ENCODE results near the gene POU6F2. TPM values are rescaled to one million over a fixed set of nuclear protein-coding genes. Genes with fewer than 3 reads are reported as not detected.

The POU6F2 gene
- total RNA-seq, 1 experiment from 2014 or later = not detected

GRCh38 chr7:39035156-39035555, 57.4 kb downstream of the POU6F2 start:
- no TSS peak for BruUV-seq (replicated peaks)
- DNase-seq (ENCODE audit: low read depth, low spot score) (no peak), ATAC-seq (no peak)
- CTCF ChIA-PET = no interaction called here
- H3K27ac ChIP-seq (ENCODE audit: low read length) = no peak overlapping the region
- H3K4me1 ChIP-seq (ENCODE audit: control insufficient read depth, insufficient read depth, low read length) = no peaks in the 10 kb centered on the region
- in situ Hi-C loops (cut with HindIII; ENCODE audit: low pct_unique_long_range_greater_than_20kb, low sequenced_read_pairs) (no loop called here), intact Hi-C loops (cut with micrococcal nuclease; ENCODE audit: unreplicated experiment) (no loop called here)
- POLR2A ChIA-PET = no interaction called here
- H3K4me3 ChIP-seq (ENCODE audit: low read depth in 2 of 2, low read length in 2 of 2) = no peak overlapping the region
- H3K36me3 ChIP-seq (ENCODE audit: control insufficient read depth, insufficient read depth, low read length) = no peaks in the 10 kb centered on the region
- H3K9me3 ChIP-seq (ENCODE audit: control insufficient read depth, insufficient read depth, low read depth, low read length) = no peaks in the 10 kb centered on the region
- peaks cover 3% of the 10 kb centered on the region for H3K27me3 ChIP-seq (ENCODE audit: control insufficient read depth, insufficient read depth, low read length)
- TF ChIP-seq TCF7L2 (IDR thresholded peaks at IDR 0.05; ENCODE audit: low read depth, low read length) (no peak), REST (IDR thresholded peaks at IDR 0.05; ENCODE audit: insufficient read depth in 1 of 2, low read depth in 2 of 2, low read length in 1 of 2) (no peak), SIN3A (IDR thresholded peaks at IDR 0.05; ENCODE audit: borderline replicate concordance, insufficient read depth, low read depth, low read length) (no peak), CTCF (IDR thresholded peaks at IDR 0.05) (no peak), POLR2AphosphoS5 (IDR thresholded peaks at IDR 0.05; ENCODE audit: low read depth, low read length) (no peak)

- BruUV-seq (replicated peaks) = no TSS peak
- Histone ChIP-seq H3K4me1 (ENCODE audit: control insufficient read depth, insufficient read depth, low read length) (no peaks in the 10 kb centered on the region), H3K27ac (ENCODE audit: low read length) (no peak overlapping the region), H3K4me3 (ENCODE audit: low read depth in 2 of 2, low read length in 2 of 2) (no peak overlapping the region), H3K36me3 (ENCODE audit: control insufficient read depth, insufficient read depth, low read length) (no peaks in the 10 kb centered on the region), H3K27me3 (ENCODE audit: control insufficient read depth, insufficient read depth, low read length) (peaks cover 3% of the 10 kb centered on the region), H3K9me3 (ENCODE audit: control insufficient read depth, insufficient read depth, low read depth, low read length) (no peaks in the 10 kb centered on the region)
- intact Hi-C loops (cut with micrococcal nuclease; ENCODE audit: unreplicated experiment) (no loop called here), in situ Hi-C loops (cut with HindIII; ENCODE audit: low pct_unique_long_range_greater_than_20kb, low sequenced_read_pairs) (no loop called here)
- DNase-seq (ENCODE audit: low read depth, low spot score) (no peak), ATAC-seq (no peak)
- POLR2A ChIA-PET = no interaction called here
- TF ChIP-seq SIN3A (IDR thresholded peaks at IDR 0.05; ENCODE audit: borderline replicate concordance, insufficient read depth, low read depth, low read length) (no peak), REST (IDR thresholded peaks at IDR 0.05; ENCODE audit: insufficient read depth in 1 of 2, low read depth in 2 of 2, low read length in 1 of 2) (no peak), CTCF (IDR thresholded peaks at IDR 0.05) (no peak), POLR2AphosphoS5 (IDR thresholded peaks at IDR 0.05; ENCODE audit: low read depth, low read length) (no peak), TCF7L2 (IDR thresholded peaks at IDR 0.05; ENCODE audit: low read depth, low read length) (no peak)
- CTCF ChIA-PET = no interaction called here
Measured at GRCh38 chr7:39035903-39036302, 58.2 kb downstream of the POU6F2 start.
